Stimulated activated CD4-positive, alpha-beta T cell treated with anti-CD3 and anti-CD28 coated beads, Interleukin-12 subunit alpha, Interleukin-12 subunit beta, amount 100 ng/mL, for 4 hours (primary cell): ENCODE results near the gene DHCR24.

Source experiments
- DNase-seq: peaks from one replicate; pipeline ENCODE4 v3.0.0-alpha.2; 2020

The DHCR24 gene

GRCh38 chr1:54844564-54844963 lies 42.4 kb downstream of the DHCR24 start:
- DNase-seq, result no peak

- DNase-seq, result no peak
These were observed 43.5 kb downstream of the DHCR24 start for GRCh38 chr1:54843449-54843848.

GRCh38 chr1:54842963-54843362 lies 44.0 kb downstream of the DHCR24 start:
- DNase-seq, result no peak

GRCh38 chr1:54842206-54842915 lies 44.6 kb downstream of the DHCR24 start:
- DNase-seq, result no peak

- DNase-seq, result no peak
These were observed 47.2 kb downstream of the DHCR24 start for GRCh38 chr1:54839824-54840223.

GRCh38 chr1:54838565-54839180 lies 48.3 kb downstream of the DHCR24 start:
- no peak for DNase-seq

GRCh38 chr1:54837002-54837853 lies 49.8 kb downstream of the DHCR24 start:
- DNase-seq, result no peak

- DNase-seq, result no peak
These were observed 50.4 kb downstream of the DHCR24 start for GRCh38 chr1:54836594-54836993.

GRCh38 chr1:54835970-54836369 lies 51.0 kb downstream of the DHCR24 start:
- no peak for DNase-seq

- DNase-seq, result no peak
These were observed 51.7 kb downstream of the DHCR24 start for GRCh38 chr1:54835131-54835898.

- no peak for DNase-seq
These were observed 52.9 kb downstream of the DHCR24 start for GRCh38 chr1:54834007-54834541.

- no peak for DNase-seq
These were observed 53.9 kb downstream of the DHCR24 start for GRCh38 chr1:54833121-54833520.

GRCh38 chr1:54826226-54826816 lies 60.7 kb downstream of the DHCR24 start:
- no peak for DNase-seq

GRCh38 chr1:54825696-54826095 lies 61.3 kb downstream of the DHCR24 start:
- no peak for DNase-seq

GRCh38 chr1:54823670-54824069 lies 63.3 kb downstream of the DHCR24 start:
- DNase-seq, result no peak

GRCh38 chr1:54819733-54820132 lies 67.3 kb downstream of the DHCR24 start:
- no peak for DNase-seq

- DNase-seq, result no peak
These were observed 67.8 kb downstream of the DHCR24 start for GRCh38 chr1:54819195-54819536.

GRCh38 chr1:54818461-54819194 lies 68.4 kb downstream of the DHCR24 start:
- DNase-seq, result no peak

GRCh38 chr1:54816951-54817350 lies 70.0 kb downstream of the DHCR24 start:
- no peak for DNase-seq

GRCh38 chr1:54816130-54816529 lies 70.9 kb downstream of the DHCR24 start:
- DNase-seq, result no peak

GRCh38 chr1:54815086-54815876 lies 71.7 kb downstream of the DHCR24 start:
- no peak for DNase-seq
